Common myeloid progenitor, CD34-positive (primary cell): ENCODE data around the gene SLC16A11.

ENCODE experiments used
- CTCF ChIA-PET: fragments of 350-600 bp; sonication (Branson Sonifier 250); formaldehyde crosslinking; loops from one replicate; lab custom pipeline; 2021; ENCODE audit warnings: antibody characterized with exemption; lab: Charles Lee
- POLR2A ChIA-PET: fragments of 350-600 bp; sonication (Branson Sonifier 250); formaldehyde crosslinking; loops from one replicate; lab custom pipeline; 2021; ENCODE audit warnings: antibody characterized with exemption; lab: Charles Lee
- DNase-seq, 3 donors: peaks; one replicate each; pipeline versions ENCODE4 v3.0.0 to v3.0.0-alpha.2; 2013
- H3K27ac ChIP-seq, 2 experiments: 1 replicate in 1 of 2; 2 replicates in 1 of 2; pipeline ENCODE4 v1.7.0; 2013; ENCODE audit warnings: inconsistent platforms in 2 of 2, low read length in 2 of 2, mild to moderate bottlenecking in 2 of 2, low read depth in 1 of 2, moderate library complexity in 1 of 2; ENCODE audit not compliant: severe bottlenecking in 2 of 2, insufficient read depth in 1 of 2, poor library complexity in 1 of 2
- H3K27me3 ChIP-seq, 5 experiments: replicated peaks in 2 of 5; 1 replicate in 3 of 5; 2 replicates in 2 of 5; pipeline versions ENCODE4 v1.6.1 to v1.7.0; 2013; ENCODE audit warnings: low read length in 4 of 5, mild to moderate bottlenecking in 2 of 5, moderate library complexity in 2 of 5, inconsistent platforms in 1 of 5; ENCODE audit not compliant: insufficient read depth in 5 of 5, control insufficient read depth in 4 of 5
- H3K36me3 ChIP-seq, 4 experiments: 1 replicate in 2 of 4; 2 replicates in 2 of 4; pipeline versions ENCODE4 v1.6.1 to v1.7.0; 2013; ENCODE audit warnings: low read length in 3 of 4, control low read depth in 1 of 4, mild to moderate bottlenecking in 1 of 4; ENCODE audit not compliant: control insufficient read depth in 4 of 4, insufficient read depth in 4 of 4
- H3K4me1 ChIP-seq, 4 experiments: 1 replicate in 3 of 4; 2 replicates in 1 of 4; pipeline versions ENCODE4 v1.6.1 to v1.7.1; 2013; ENCODE audit warnings: low read length in 3 of 4, mild to moderate bottlenecking in 3 of 4, control low read depth in 1 of 4, inconsistent platforms in 1 of 4, moderate library complexity in 1 of 4; ENCODE audit not compliant: control insufficient read depth in 4 of 4, insufficient read depth in 4 of 4; ENCODE audit errors: control extremely low read depth in 1 of 4
- H3K4me3 ChIP-seq, 7 experiments: 1 replicate in 4 of 7; 2 replicates in 3 of 7; pipeline versions ENCODE4 v1.5.1 to v1.7.0; 2013; ENCODE audit warnings: mild to moderate bottlenecking in 7 of 7, low read length in 6 of 7, moderate library complexity in 6 of 7, inconsistent platforms in 2 of 7, low read depth in 2 of 7, control low read depth in 1 of 7; ENCODE audit not compliant: insufficient read depth in 4 of 7, control insufficient read depth in 1 of 7; ENCODE audit errors: extremely low read depth in 1 of 7
- H3K9me3 ChIP-seq, 5 experiments: 1 replicate in 4 of 5; 2 replicates in 1 of 5; pipeline versions ENCODE4 v1.6.1 to v1.7.1; 2013; ENCODE audit warnings: low read length in 4 of 5, mild to moderate bottlenecking in 2 of 5, inconsistent platforms in 1 of 5, low read depth in 1 of 5, moderate library complexity in 1 of 5; ENCODE audit not compliant: control insufficient read depth in 4 of 5, insufficient read depth in 2 of 5; ENCODE audit errors: control extremely low read depth in 1 of 5
- WGBS: methylation state at CpG from one replicate; pipeline ENCODE4 v1.1.5; 2013; ENCODE audit not compliant: insufficient coverage; 5-methylcytosine and 5-hydroxymethylcytosine counted together

Gene SLC16A11

GRCh38 chr17:7041607-7042500, 2.0 kb downstream of the SLC16A11 start:
- H3K27ac ChIP-seq: no peak overlapping the region
- peak overlapping the region in 4 of 7 experiments; percentile 26 to 71 (median 54) for H3K4me3 ChIP-seq
- H3K9me3 ChIP-seq: no peaks in the 10 kb centered on the region
- peaks cover 6 to 38% (median 34%) of the 10 kb centered on the region in 4 experiments for H3K4me1 ChIP-seq
- H3K36me3 ChIP-seq: peaks cover 0 to 2% (median 0%) of the 10 kb centered on the region in 4 experiments
- H3K27me3 ChIP-seq: peaks cover 3 to 40% (median 21%) of the 10 kb centered on the region in 5 experiments
- peak in 2 of 3 donors; percentile 66 to 71 for DNase-seq
- 45% methylated on average over 23 of the region's 43 CpGs for WGBS
- ChIA-PET POLR2A (interaction anchor here (1.0 to 2.5 kb wide), 2 partner anchors 20 to 27 kb away, joined by 3 to 12 read pairs; a partner anchor contains a TSS), CTCF (interaction anchor here (1.1 to 19.4 kb wide), 5 partner anchors 17 to 127 kb away, joined by 3 to 374 read pairs (median 6); no protein-coding TSS in a partner anchor)

GRCh38 chr17:7039832-7040231, 4.1 kb downstream of the SLC16A11 start:
- Histone ChIP-seq H3K4me3 (no peak overlapping the region), H3K27ac (no peak overlapping the region), H3K4me1 (peaks cover 4 to 44% (median 38%) of the 10 kb centered on the region in 4 experiments), H3K9me3 (no peaks in the 10 kb centered on the region), H3K27me3 (peaks cover 0 to 31% (median 13%) of the 10 kb centered on the region in 5 experiments), H3K36me3 (peaks cover 0 to 2% (median 0%) of the 10 kb centered on the region in 4 experiments)
- CTCF ChIA-PET: interaction anchor here (1.0 to 1.4 kb wide), 3 partner anchors 30 to 97 kb away, joined by 3 read pairs; no protein-coding TSS in a partner anchor
- 90% methylated on average over 2 of the region's 5 CpGs for WGBS
- POLR2A ChIA-PET: no interaction called here
- peak in 1 of 3 donors; percentile 52 for DNase-seq

GRCh38 chr17:7038025-7038862, 5.6 kb downstream of the SLC16A11 start:
- POLR2A ChIA-PET: no interaction called here

GRCh38 chr17:7035591-7036368, 8.1 kb downstream of the SLC16A11 start, which contains the start of gene SLC16A13:
Gene SLC16A13 (plus strand): TSS chr17:7036015. CDS start chr17:7036383, 368 bp downstream.
- ChIA-PET POLR2A (interaction anchor here (0.5 to 2.1 kb wide), 7 partner anchors 10 to 274 kb away, joined by 3 to 17 read pairs (median 3); partner anchors contain the start of gene BCL6B), CTCF (interaction anchor here (0.8 to 4.9 kb wide), 6 partner anchors 10 to 125 kb away, joined by 3 to 37 read pairs (median 6); partner anchors contain the start of gene BCL6B)
- Histone ChIP-seq H3K36me3 (peaks cover 0 to 2% (median 0%) of the 10 kb centered on the region in 4 experiments), H3K27me3 (no peaks in the 10 kb centered on the region), H3K4me1 (peaks cover 6 to 33% (median 26%) of the 10 kb centered on the region in 4 experiments), H3K9me3 (no peaks in the 10 kb centered on the region), H3K27ac (peak within 1 kb of the TSS; percentile 87 to 95), H3K4me3 (peak within 1 kb of the TSS; percentile 59 to 89 (median 76))
- DNase-seq: peak; percentile 95 to 98 (median 97)
- WGBS: 0% methylated on average over 48 of the region's 52 CpGs

More at GRCh38 chr17:7038025-7038862, 5.6 kb downstream of the SLC16A11 start:
- CTCF ChIA-PET: interaction anchor here (0.5 to 4.9 kb wide), 15 partner anchors 8 to 226 kb away, joined by 3 to 37 read pairs (median 4); partner anchors contain the start of gene BCL6B
- Histone ChIP-seq H3K4me1 (peaks cover 6 to 39% (median 36%) of the 10 kb centered on the region in 4 experiments), H3K36me3 (peaks cover 0 to 2% (median 0%) of the 10 kb centered on the region in 4 experiments), H3K9me3 (no peaks in the 10 kb centered on the region), H3K27ac (no peak overlapping the region), H3K4me3 (no peak overlapping the region), H3K27me3 (peaks cover 0 to 17% (median 6%) of the 10 kb centered on the region in 5 experiments)
- DNase-seq: no peak
- WGBS: 89% methylated on average over 18 of the region's 19 CpGs

GRCh38 chr17:7034955-7035590, 8.8 kb downstream of the SLC16A11 start:
- Histone ChIP-seq H3K27me3 (no peaks in the 10 kb centered on the region), H3K9me3 (no peaks in the 10 kb centered on the region), H3K4me3 (peak overlapping the region; percentile 59 to 89 (median 76)), H3K4me1 (peaks cover 9 to 38% (median 31%) of the 10 kb centered on the region in 4 experiments), H3K36me3 (no peaks in the 10 kb centered on the region), H3K27ac (peak overlapping the region; percentile 87 to 95)
- WGBS: 0% methylated on average over 5 of the region's 7 CpGs
- no peak for DNase-seq
- ChIA-PET CTCF (interaction anchor here (0.8 to 4.9 kb wide), 6 partner anchors 10 to 124 kb away, joined by 3 to 37 read pairs (median 6); partner anchors contain the start of gene BCL6B), POLR2A (interaction anchor here (0.7 to 2.1 kb wide), 6 partner anchors 9 to 275 kb away, joined by 3 to 17 read pairs (median 3); partner anchors contain the start of gene BCL6B)
